AG04450 (cell line): ENCODE results near the gene TIMM23B. TPM values are rescaled to one million over a fixed set of nuclear protein-coding genes. Genes with fewer than 3 reads are reported as not detected.

Experiments
- polyA plus RNA-seq: library from polyadenylated mRNA; depleted of rRNA; stranded (reverse); fragments of >200 nt; gene quantifications from 2 replicates; pipeline ENCODE4 v1.2.3, GENCODE V29; 2011; rRNA removed
- small RNA-seq: library from RNA; depleted of rRNA; stranded (forward); fragments of <200 nt; gene quantifications from one replicate; pipeline ENCODE3, GENCODE V24; 2012; ENCODE audit warnings: low read depth; ENCODE audit not compliant: insufficient read length

Gene TIMM23B
- polyA plus RNA-seq, 1 experiment: 17.6 TPM

Small RNA genes lying within 50 kb of the gene (small RNA-seq; reads per million reads assigned to genes)
- not detected for gene RNA5SP317
- not detected for gene SNORA74C-2

Other genes with a start within 250 kb of the TIMM23B start
- 0.19 and 0.20 TPM in 2 replicates for gene OGDHL, start 179.7 kb upstream of the TIMM23B start, polyA plus RNA-seq
- 12.2 and 13.7 TPM in 2 replicates for gene PARG, start within 50 bp of the TIMM23B start, polyA plus RNA-seq
- gene AGAP6, start 46.4 kb downstream of the TIMM23B start, polyA plus RNA-seq: 7.0 and 7.9 TPM in 2 replicates
- gene WASHC2A, start 125.9 kb downstream of the TIMM23B start, polyA plus RNA-seq: 44.6 and 59.9 TPM in 2 replicates